ENCODE results near the gene HDGFL2.
A peak's percentile ranks its signal among the peaks of the same experiment; 100 is the strongest.

HDGFL2 gene

GRCh38 chr19:4456843-4457653 is 15.0 kb upstream of the HDGFL2 start:
- TF ChIP-seq CTCF (IDR thresholded peaks at IDR 0.05; ENCODE audit: borderline replicate concordance, extremely low read depth, low read length, poor library complexity, severe bottlenecking) (no peak), EZH2 (IDR thresholded peaks at IDR 0.05; ENCODE audit: borderline replicate concordance, low read depth, low read length, severe bottlenecking) (no peak)
- H3K4me2 ChIP-seq (ENCODE audit: insufficient read depth, low read length), result peak overlapping the region; percentile 79
- peak overlapping the region; percentile 71 for H3K9ac ChIP-seq (ENCODE audit: low read depth, low read length)
- peaks cover 26% of the 10 kb centered on the region for H3K4me1 ChIP-seq (ENCODE audit: insufficient read depth, low read length)
- no peaks in the 10 kb centered on the region for H3K27me3 ChIP-seq (ENCODE audit: insufficient read depth, low read length, poor library complexity)
- H3K27ac ChIP-seq (ENCODE audit: low read length), result peak overlapping the region; percentile 90
- H3K79me2 ChIP-seq (ENCODE audit: insufficient read depth, low read length), result peaks cover 29% of the 10 kb centered on the region
- DNase-seq (peak; percentile 68), ATAC-seq (ENCODE audit: insufficient read depth, low read depth) (peak; percentile 45)
- peaks cover 44% of the 10 kb centered on the region for H4K20me1 ChIP-seq (ENCODE audit: insufficient read depth, low read length)
- H3K9me3 ChIP-seq (ENCODE audit: insufficient read depth, low read length, severe bottlenecking), result no peaks in the 10 kb centered on the region
- H3K4me3 ChIP-seq (ENCODE audit: low read depth in 1 of 2, low read length in 2 of 2), result peak overlapping the region; percentile 90 to 96
- H2AFZ ChIP-seq (ENCODE audit: low read depth, low read length), result peak overlapping the region; percentile 81
- peaks cover 24% of the 10 kb centered on the region for H3K36me3 ChIP-seq (ENCODE audit: insufficient read depth, low read length)

- TF ChIP-seq EZH2 (IDR thresholded peaks at IDR 0.05; ENCODE audit: borderline replicate concordance, low read depth, low read length, severe bottlenecking), result no peak
- no peak for TF ChIP-seq CTCF (IDR thresholded peaks at IDR 0.05; ENCODE audit: borderline replicate concordance, extremely low read depth, low read length, poor library complexity, severe bottlenecking)
- Histone ChIP-seq H3K9ac (ENCODE audit: low read depth, low read length) (peak within 1 kb of the TSS; percentile 71), H3K36me3 (ENCODE audit: insufficient read depth, low read length) (peaks cover 17% of the 10 kb centered on the region), H3K79me2 (ENCODE audit: insufficient read depth, low read length) (peaks cover 29% of the 10 kb centered on the region), H3K4me2 (ENCODE audit: insufficient read depth, low read length) (peak within 1 kb of the TSS; percentile 79), H3K9me3 (ENCODE audit: insufficient read depth, low read length, severe bottlenecking) (no peaks in the 10 kb centered on the region), H3K27me3 (ENCODE audit: insufficient read depth, low read length, poor library complexity) (no peaks in the 10 kb centered on the region), H2AFZ (ENCODE audit: low read depth, low read length) (peak within 1 kb of the TSS; percentile 81), H4K20me1 (ENCODE audit: insufficient read depth, low read length) (peaks cover 41% of the 10 kb centered on the region), H3K4me1 (ENCODE audit: insufficient read depth, low read length) (peaks cover 26% of the 10 kb centered on the region), H3K27ac (ENCODE audit: low read length) (peak within 1 kb of the TSS; percentile 90), H3K4me3 (ENCODE audit: low read depth in 1 of 2, low read length in 2 of 2) (peak within 1 kb of the TSS; percentile 90 to 96)
- DNase-seq (peak; percentile 98), ATAC-seq (ENCODE audit: insufficient read depth, low read depth) (peak; percentile 95)
Measured at GRCh38 chr19:4457654-4458395, 14.3 kb upstream of the HDGFL2 start, which contains the start of gene UBXN6. Gene UBXN6, minus strand, starts transcription at chr19:4457794. Its CDS starts 97 bp downstream, at chr19:4457697.

GRCh38 chr19:4464815-4465581 is 7.1 kb upstream of the HDGFL2 start:
- no peak overlapping the region for H2AFZ ChIP-seq (ENCODE audit: low read depth, low read length)
- DNase-seq, result no peak
- TF ChIP-seq CTCF (IDR thresholded peaks at IDR 0.05; ENCODE audit: borderline replicate concordance, extremely low read depth, low read length, poor library complexity, severe bottlenecking), result no peak

More at GRCh38 chr19:4464815-4465581, 7.1 kb upstream of the HDGFL2 start:
- Histone ChIP-seq H3K27me3 (ENCODE audit: insufficient read depth, low read length, poor library complexity) (no peaks in the 10 kb centered on the region), H3K4me1 (ENCODE audit: insufficient read depth, low read length) (peaks cover under 1% of the 10 kb centered on the region; the same call in 1 of the 2 replicates), H3K9me3 (ENCODE audit: insufficient read depth, low read length, severe bottlenecking) (no peaks in the 10 kb centered on the region), H4K20me1 (ENCODE audit: insufficient read depth, low read length) (no peaks in the 10 kb centered on the region), H3K4me2 (ENCODE audit: insufficient read depth, low read length) (no peak overlapping the region), H3K4me3 (ENCODE audit: low read depth in 1 of 2, low read length in 2 of 2) (no peak overlapping the region), H3K36me3 (ENCODE audit: insufficient read depth, low read length) (no peaks in the 10 kb centered on the region), H3K27ac (ENCODE audit: low read length) (no peak overlapping the region), H3K9ac (ENCODE audit: low read depth, low read length) (no peak overlapping the region), H3K79me2 (ENCODE audit: insufficient read depth, low read length) (no peaks in the 10 kb centered on the region)
- no peak for ATAC-seq (ENCODE audit: insufficient read depth, low read depth)
